Stimulated activated CD4-positive, alpha-beta T cell treated with anti-CD3 and anti-CD28 coated beads, TNF-alpha, amount 100 ng/mL, for 24 hours (primary cell): ENCODE results near the gene BICDL1.

Experiments used
- DNase-seq, 3 experiments: peaks; one replicate each; pipeline ENCODE4 v3.0.0-alpha.2; 2020; ENCODE audit warnings: low read depth in 3 of 3

Gene BICDL1

GRCh38 chr12:120055231-120056000 lies 66.4 kb downstream of the BICDL1 start:
- DNase-seq: no peak

DNA sequence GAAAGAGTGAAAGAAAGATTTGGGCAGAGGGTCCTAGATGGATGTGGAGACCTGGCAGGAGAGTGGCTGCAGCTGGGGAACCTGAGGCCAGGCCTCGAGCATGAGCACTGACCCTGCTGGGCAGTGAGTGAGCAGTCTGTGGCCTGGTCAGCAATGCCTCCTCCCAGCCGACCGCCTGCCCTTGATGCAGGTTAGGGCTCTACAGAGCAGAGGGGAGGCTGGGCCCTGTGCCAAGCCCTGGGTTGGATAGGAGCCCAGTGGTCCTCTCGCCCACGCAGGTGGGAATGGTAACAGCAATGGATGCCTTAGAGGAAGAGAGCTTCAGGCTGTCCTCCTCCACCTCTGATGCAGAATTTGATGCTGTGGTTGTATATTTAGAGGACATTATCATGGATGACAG lies 67.7 kb downstream of the BICDL1 start:
- DNase-seq: no peak

DNA sequence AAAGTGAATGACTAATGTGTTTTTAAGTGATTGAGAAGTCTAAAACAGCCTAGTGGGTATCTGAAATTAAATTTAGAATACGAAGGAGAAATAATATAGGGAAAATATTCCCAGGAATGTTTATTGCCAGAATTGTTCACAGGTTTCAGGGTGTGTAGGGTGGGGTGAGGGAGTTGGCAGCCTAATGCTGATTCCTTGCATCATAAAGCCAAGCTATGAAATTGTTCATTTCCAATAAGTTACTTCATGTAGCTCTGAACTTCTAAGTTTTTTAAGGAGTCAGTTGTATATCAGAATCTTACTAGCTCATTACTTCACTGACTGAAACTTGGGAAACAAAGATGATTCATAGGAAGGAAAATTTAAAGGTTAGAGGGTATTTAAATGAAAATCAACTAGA lies 71.2 kb downstream of the BICDL1 start:
- DNase-seq: no peak

- DNase-seq: no peak
Measured at GRCh38 chr12:120060717-120061116, 71.7 kb downstream of the BICDL1 start.

DNA sequence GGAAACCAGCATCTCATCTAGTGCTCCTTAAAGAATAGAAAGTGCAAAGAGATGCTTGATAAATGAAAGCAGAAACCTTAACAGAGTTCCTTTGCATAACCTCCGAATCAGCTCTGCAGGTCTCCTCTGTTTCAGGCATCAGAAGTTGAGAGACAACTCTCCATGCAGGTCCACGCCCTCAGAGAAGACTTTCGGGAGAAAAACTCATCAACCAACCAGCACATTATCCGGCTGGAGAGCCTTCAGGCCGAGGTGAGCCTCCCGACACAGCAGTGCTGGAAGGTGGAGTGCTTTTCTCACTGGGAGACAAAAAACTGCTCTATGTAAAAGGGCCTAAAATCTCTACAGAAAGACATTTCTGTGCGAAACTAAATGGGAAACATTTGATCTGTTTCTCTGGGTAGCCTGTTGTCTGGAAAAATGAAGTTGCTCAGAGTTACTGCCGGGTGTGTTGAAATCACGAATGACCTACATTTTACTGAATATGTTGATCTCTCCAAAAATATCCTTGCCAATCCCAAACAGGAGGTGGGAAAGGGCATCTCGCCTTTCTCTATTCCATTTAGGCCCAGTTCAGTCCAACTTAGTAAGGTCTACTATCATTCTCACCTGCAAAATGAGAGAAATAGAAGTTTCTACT lies 72.7 kb downstream of the BICDL1 start:
- DNase-seq: no peak

DNA sequence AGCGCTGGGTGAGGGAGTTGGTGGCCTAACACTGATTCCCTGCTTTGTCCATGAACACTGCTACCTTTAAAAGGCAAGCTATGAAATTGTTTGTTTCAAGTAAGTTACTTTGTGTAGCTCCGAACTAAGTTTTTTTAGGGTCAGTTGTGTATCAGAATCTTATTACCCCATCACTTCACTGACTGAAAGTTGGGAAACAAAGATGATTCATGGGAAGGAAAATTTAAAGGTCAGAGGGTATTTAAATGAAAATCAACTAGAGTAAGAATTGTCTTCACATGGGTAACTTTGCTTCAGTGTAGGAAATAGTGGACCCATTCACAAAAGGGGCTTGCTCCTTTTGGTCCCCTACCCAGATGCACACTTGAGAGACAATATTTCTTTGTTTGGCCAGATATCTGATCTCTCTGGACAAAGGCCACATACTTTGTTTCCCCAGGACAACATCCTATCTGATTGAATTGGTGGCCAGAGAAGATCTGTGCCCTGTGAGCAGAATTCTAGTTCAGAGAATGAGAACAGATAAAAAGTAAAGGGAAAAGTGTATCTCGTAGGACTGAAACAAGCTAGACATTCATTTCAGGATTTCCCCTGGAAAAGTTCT lies 74.0 kb downstream of the BICDL1 start:
- DNase-seq: no peak

DNA sequence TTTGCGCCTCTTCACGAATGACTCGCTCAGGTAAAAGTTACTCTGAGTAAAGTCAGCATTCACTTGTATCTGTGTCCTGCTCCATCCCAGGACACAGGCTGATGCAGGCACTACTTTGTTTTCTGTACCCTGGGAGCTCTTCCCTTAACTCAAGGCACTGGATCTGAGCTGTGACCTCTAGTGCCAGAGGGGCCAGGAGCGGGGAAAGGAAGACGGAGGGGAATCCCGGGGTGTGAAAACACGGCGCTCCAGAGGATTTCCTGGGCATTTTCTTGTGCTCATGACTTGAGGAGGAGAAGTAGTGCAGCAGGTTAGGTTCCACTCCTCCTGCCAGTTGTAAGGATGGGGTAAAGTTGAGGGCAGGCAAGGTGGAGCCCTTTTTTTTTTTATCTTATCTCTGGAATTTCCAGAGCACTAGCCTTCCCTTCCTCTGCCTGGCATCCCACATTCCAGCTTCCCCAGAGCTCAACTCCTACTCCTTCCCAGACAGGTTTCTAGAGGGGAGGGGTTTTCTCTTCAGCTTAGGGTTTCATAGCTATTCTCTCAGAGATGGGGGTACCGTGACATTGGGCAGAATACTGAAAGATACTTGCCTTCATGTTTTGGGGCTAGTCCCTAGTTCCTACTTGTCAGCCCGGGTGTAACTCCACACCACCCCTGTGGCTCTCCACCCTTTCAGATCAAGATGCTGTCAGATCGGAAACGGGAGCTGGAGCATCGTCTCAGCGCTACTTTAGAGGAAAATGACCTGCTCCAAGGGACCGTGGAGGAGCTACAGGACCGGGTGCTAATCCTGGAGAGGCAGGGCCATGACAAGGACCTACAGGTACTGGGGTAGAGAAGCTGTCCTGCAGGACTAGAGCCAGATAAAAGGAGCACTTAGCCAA lies 75.3 kb downstream of the BICDL1 start:
- DNase-seq: no peak

DNA sequence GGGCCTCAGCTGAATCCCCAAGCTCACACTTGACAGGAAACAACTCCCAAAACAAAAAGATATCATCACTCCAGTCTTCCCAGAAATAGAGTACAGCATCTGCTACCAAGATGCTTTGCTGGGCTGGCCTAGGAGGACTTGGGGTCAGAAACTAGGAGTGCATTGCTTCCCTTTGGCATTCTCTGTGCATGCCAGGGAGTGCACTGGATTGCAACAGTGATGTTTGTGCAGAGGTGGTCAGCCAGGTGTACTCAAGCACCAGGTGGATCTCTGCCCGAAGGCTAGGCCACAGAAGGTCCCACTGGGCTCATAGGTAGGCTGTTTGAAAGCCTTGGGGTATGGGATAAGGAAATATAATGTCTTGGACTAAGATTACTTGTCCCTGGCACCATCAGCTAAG lies 76.4 kb downstream of the BICDL1 start:
- no peak for DNase-seq

GRCh38 chr12:120066341-120066740 lies 77.3 kb downstream of the BICDL1 start:
- no peak for DNase-seq

- no peak for DNase-seq
Measured at GRCh38 chr12:120067084-120067869, 78.2 kb downstream of the BICDL1 start.

DNA sequence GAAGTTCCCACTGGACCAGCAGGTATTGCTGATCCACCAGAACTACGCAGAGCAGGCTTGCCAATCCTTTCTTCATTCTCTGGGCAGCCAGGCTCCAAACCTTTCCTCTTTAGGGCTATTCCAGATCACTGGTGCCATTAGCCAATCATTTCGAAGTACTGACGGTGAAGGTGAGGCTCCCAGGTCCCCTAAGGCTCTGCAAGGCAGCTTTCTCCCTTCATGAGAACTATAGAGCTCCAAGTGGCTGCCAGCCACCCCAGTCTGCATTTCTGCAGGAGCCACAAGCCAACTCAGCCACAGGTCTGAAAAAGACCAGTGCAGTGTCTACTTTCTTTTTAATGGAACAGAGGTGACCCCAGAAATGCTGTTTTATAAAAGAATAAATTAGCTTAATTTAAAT lies 78.9 kb downstream of the BICDL1 start:
- DNase-seq: no peak

- no peak for DNase-seq
Measured at GRCh38 chr12:120069278-120069677, 80.2 kb downstream of the BICDL1 start.

- no peak for DNase-seq
Measured at GRCh38 chr12:120071493-120072020, 82.5 kb downstream of the BICDL1 start.

DNA sequence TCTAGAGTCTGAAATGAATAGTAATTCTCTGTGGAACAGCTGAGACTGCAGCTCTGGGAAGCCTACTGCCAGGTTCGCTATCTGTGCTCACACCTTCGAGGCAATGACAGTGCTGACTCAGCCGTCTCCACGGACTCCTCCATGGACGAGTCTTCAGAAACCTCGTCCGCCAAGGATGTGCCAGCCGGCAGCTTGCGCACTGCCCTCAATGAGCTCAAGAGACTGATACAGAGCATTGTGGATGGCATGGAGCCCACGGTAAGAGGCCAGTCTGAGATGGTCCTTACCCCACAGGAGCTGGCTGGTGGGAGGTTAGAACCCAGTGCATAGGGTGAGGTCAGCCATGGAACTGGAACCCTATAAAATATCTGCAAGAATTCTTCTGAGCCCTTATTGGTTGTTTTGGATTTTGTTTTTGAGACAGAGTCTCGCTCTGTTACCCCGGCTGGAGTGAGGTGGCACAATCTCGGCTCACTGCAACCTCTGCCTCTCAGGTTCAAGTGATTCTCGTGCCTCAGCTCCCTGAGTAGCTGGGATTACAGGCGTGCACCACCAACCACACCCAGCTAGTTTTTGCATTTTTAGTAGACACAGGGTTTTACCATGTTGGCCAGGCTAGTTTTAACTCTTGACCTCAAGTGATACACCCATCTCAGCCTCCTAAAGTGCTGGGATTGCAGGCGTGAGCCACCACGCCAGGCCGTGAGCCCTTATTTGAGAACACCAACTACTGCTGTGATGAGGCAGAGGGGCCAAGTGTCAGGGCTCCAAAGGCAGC lies 83.6 kb downstream of the BICDL1 start:
- no peak for DNase-seq

- DNase-seq: no peak
Measured at GRCh38 chr12:120075034-120075616, 86.1 kb downstream of the BICDL1 start.

DNA sequence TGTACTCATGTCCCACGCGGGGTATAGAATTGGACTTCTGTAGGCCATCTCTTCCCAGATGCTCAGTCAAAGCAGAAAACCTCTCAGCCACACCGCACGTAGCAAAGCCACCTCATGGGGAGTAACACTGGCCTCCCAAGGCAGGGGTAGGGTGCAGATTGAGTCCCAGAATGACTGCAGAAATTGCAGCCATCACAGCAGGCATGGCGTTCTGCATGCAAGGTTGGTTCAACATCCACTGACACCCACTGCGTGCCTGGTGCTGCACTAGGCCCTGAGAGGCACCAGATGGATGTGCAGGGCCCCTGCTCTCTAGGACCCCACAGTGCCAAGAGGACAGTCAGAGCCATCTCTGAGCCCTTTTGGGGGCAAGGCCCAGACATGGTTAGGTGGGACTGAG lies 87.6 kb downstream of the BICDL1 start:
- no peak for DNase-seq

DNA sequence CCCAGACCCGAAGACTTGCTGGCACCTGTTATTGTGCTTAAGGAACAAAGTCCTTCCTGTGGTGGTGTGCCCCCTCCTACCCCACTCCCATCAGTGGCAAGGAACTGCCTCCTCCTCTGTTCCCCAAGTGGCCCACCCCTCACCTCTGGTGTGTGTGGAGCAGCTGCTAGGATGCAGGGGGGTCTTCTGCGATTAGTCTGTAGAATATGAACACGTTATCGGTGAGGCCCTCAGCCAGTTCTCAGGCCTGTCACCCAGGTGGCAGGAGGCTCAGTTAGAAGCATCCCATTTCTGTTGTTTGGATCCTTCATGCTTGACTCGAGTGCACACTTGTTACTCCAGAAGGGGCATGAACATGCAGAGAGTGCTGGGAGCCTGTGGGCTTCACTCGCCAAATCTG lies 88.2 kb downstream of the BICDL1 start:
- no peak for DNase-seq

- no peak for DNase-seq
Measured at GRCh38 chr12:120078868-120079267, 89.8 kb downstream of the BICDL1 start.

GRCh38 chr12:120079411-120080400 lies 90.7 kb downstream of the BICDL1 start:
- DNase-seq: no peak
